ENCODE measurements around the gene SLC12A6.

Gene SLC12A6

GRCh38 chr15:34365836-34366235 lies 28.3 kb upstream of the SLC12A6 start:
- H3K4me1 ChIP-seq (ENCODE audit: insufficient read depth, low read length, poor library complexity, severe bottlenecking), result peaks cover 36% of the 10 kb centered on the region
- no peaks in the 10 kb centered on the region for H3K9me2 ChIP-seq (replicated peaks; ENCODE audit: low read depth, low read length)
- H2AFZ ChIP-seq (ENCODE audit: low read length), result 0 out of 2 replicates have a peak overlapping the region, but pooled peaks have one; percentile 92
- H3K4me2 ChIP-seq (ENCODE audit: low read depth, low read length, poor library complexity, severe bottlenecking), result peak overlapping the region; percentile 86
- no peaks in the 10 kb centered on the region for H3K27me3 ChIP-seq (ENCODE audit: insufficient read depth, low read length, poor library complexity, severe bottlenecking)
- peaks cover 5% of the 10 kb centered on the region; the same call in 1 of the 2 replicates for H3K36me3 ChIP-seq (ENCODE audit: insufficient read depth, low read length)
- H3K79me2 ChIP-seq (ENCODE audit: insufficient read depth, low read length), result peaks cover 43% of the 10 kb centered on the region
- TF ChIP-seq EZH2phosphoT487 (IDR thresholded peaks at IDR 0.05; ENCODE audit: borderline replicate concordance) (no peak), CTCF (conservative IDR thresholded peaks at IDR 0.05; ENCODE audit: low read length) (no peak)
- H4K20me1 ChIP-seq (ENCODE audit: insufficient read depth, low read length, poor library complexity, severe bottlenecking), result peaks cover 16% of the 10 kb centered on the region
- H3K4me3 ChIP-seq (ENCODE audit: low read length, poor library complexity, severe bottlenecking), result peak overlapping the region; percentile 92
- no peaks in the 10 kb centered on the region for H3K9me3 ChIP-seq (ENCODE audit: insufficient read depth, low read depth, low read length)
- H3F3A ChIP-seq (ENCODE audit: low read depth), result no peaks in the 10 kb centered on the region
- peak overlapping the region; percentile 93 for H3K9ac ChIP-seq (ENCODE audit: low read depth, low read length, poor library complexity, severe bottlenecking)

- H3K9ac ChIP-seq (ENCODE audit: low read depth, low read length, poor library complexity, severe bottlenecking), result peak overlapping the region; percentile 93
- H3K79me2 ChIP-seq (ENCODE audit: insufficient read depth, low read length), result peaks cover 43% of the 10 kb centered on the region
- no peaks in the 10 kb centered on the region for H3K27me3 ChIP-seq (ENCODE audit: insufficient read depth, low read length, poor library complexity, severe bottlenecking)
- peaks cover 16% of the 10 kb centered on the region for H4K20me1 ChIP-seq (ENCODE audit: insufficient read depth, low read length, poor library complexity, severe bottlenecking)
- no peaks in the 10 kb centered on the region for H3K9me2 ChIP-seq (replicated peaks; ENCODE audit: low read depth, low read length)
- H3F3A ChIP-seq (ENCODE audit: low read depth), result no peaks in the 10 kb centered on the region
- peaks cover 36% of the 10 kb centered on the region for H3K4me1 ChIP-seq (ENCODE audit: insufficient read depth, low read length, poor library complexity, severe bottlenecking)
- peak overlapping the region; percentile 92 for H3K4me3 ChIP-seq (ENCODE audit: low read length, poor library complexity, severe bottlenecking)
- peaks cover 11% of the 10 kb centered on the region; the same call in 1 of the 2 replicates for H3K36me3 ChIP-seq (ENCODE audit: insufficient read depth, low read length)
- H2AFZ ChIP-seq (ENCODE audit: low read length), result no peak overlapping the region
- H3K4me2 ChIP-seq (ENCODE audit: low read depth, low read length, poor library complexity, severe bottlenecking), result peak overlapping the region; percentile 86
- H3K9me3 ChIP-seq (ENCODE audit: insufficient read depth, low read depth, low read length), result no peaks in the 10 kb centered on the region
- TF ChIP-seq CTCF (conservative IDR thresholded peaks at IDR 0.05; ENCODE audit: low read length) (no peak), EZH2phosphoT487 (IDR thresholded peaks at IDR 0.05; ENCODE audit: borderline replicate concordance) (no peak)
Measured at GRCh38 chr15:34365091-34365825, 27.7 kb upstream of the SLC12A6 start.

- Histone ChIP-seq H3K36me3 (ENCODE audit: insufficient read depth, low read length) (peaks cover 23% of the 10 kb centered on the region; the same call in 1 of the 2 replicates), H3K4me1 (ENCODE audit: insufficient read depth, low read length, poor library complexity, severe bottlenecking) (peaks cover 36% of the 10 kb centered on the region), H2AFZ (ENCODE audit: low read length) (no peak overlapping the region), H3K4me2 (ENCODE audit: low read depth, low read length, poor library complexity, severe bottlenecking) (peak overlapping the region; percentile 37), H3K9ac (ENCODE audit: low read depth, low read length, poor library complexity, severe bottlenecking) (no peak overlapping the region), H3F3A (ENCODE audit: low read depth) (no peaks in the 10 kb centered on the region), H3K79me2 (ENCODE audit: insufficient read depth, low read length) (peaks cover 43% of the 10 kb centered on the region), H4K20me1 (ENCODE audit: insufficient read depth, low read length, poor library complexity, severe bottlenecking) (peaks cover 16% of the 10 kb centered on the region), H3K9me2 (replicated peaks; ENCODE audit: low read depth, low read length) (no peaks in the 10 kb centered on the region), H3K27me3 (ENCODE audit: insufficient read depth, low read length, poor library complexity, severe bottlenecking) (no peaks in the 10 kb centered on the region), H3K4me3 (ENCODE audit: low read length, poor library complexity, severe bottlenecking) (no peak overlapping the region), H3K9me3 (ENCODE audit: insufficient read depth, low read depth, low read length) (no peaks in the 10 kb centered on the region)
- TF ChIP-seq EZH2phosphoT487 (IDR thresholded peaks at IDR 0.05; ENCODE audit: borderline replicate concordance) (no peak), CTCF (conservative IDR thresholded peaks at IDR 0.05; ENCODE audit: low read length) (no peak)
Measured at GRCh38 chr15:34364041-34364440, 26.5 kb upstream of the SLC12A6 start.
